ENCODE data around the gene SULT2B1. TPM values are rescaled to one million over a fixed set of nuclear protein-coding genes. Genes with fewer than 3 reads are reported as not detected.

Gene SULT2B1
- total and polyA plus RNA-seq, 2 of the 4 experiments (the other 2 are of a cell fraction) = 0.09 TPM; not detected in 1

GRCh38 chr19:48603850-48604249, 51.9 kb downstream of the SULT2B1 start:
- Histone ChIP-seq H3K4me2 (ENCODE audit: low read depth, low read length) (no peak overlapping the region), H4K91ac (ENCODE audit: insufficient read depth, low read depth, low read length) (no peak overlapping the region), H3K9ac (ENCODE audit: low read depth, low read length) (no peak overlapping the region), H4K5ac (ENCODE audit: low read depth, low read length) (no peak overlapping the region), H2BK20ac (ENCODE audit: low read depth, low read length) (no peak overlapping the region), H3K36me3 (ENCODE audit: control insufficient read depth, insufficient read depth, low read length) (no peaks in the 10 kb centered on the region), H4K8ac (ENCODE audit: low read depth in 2 of 2, low read length in 2 of 2) (no peak overlapping the region), H2BK5ac (ENCODE audit: low read depth, low read length, poor library complexity, severe bottlenecking) (no peak overlapping the region), H3K4ac (ENCODE audit: low read depth, low read length) (no peak overlapping the region), H3K9me3 (ENCODE audit: control insufficient read depth, insufficient read depth, low read length) (no peaks in the 10 kb centered on the region), H3K56ac (ENCODE audit: extremely low read depth, insufficient read depth, low read length) (no peak overlapping the region), H3K79me1 (ENCODE audit: low read depth in 1 of 2, low read length in 2 of 2) (no peaks in the 10 kb centered on the region), H3K18ac (ENCODE audit: low read depth, low read length) (no peak overlapping the region), H2AK5ac (ENCODE audit: low read depth, low read length) (no peak overlapping the region), H2AK9ac (replicated peaks; ENCODE audit: low read depth, low read length, poor library complexity) (no peak overlapping the region), H3K14ac (replicated peaks; ENCODE audit: low read depth, low read length) (no peak overlapping the region), H3K27ac (ENCODE audit: insufficient read depth, low read length) (no peak overlapping the region), H3K9me1 (ENCODE audit: insufficient read depth, low read length) (no peaks in the 10 kb centered on the region), H3K27me3 (ENCODE audit: control insufficient read depth, insufficient read depth, low read length) (peaks cover 8% of the 10 kb centered on the region; the same call in 1 of the 2 replicates), H3K4me1 (ENCODE audit: control insufficient read depth, insufficient read depth, low read length) (no peaks in the 10 kb centered on the region), H4K20me1 (ENCODE audit: insufficient read depth, low read length) (no peaks in the 10 kb centered on the region), H2BK120ac (ENCODE audit: low read depth, low read length) (no peak overlapping the region), H3K4me3 (ENCODE audit: insufficient read depth, low read depth, low read length) (no peak overlapping the region), H3K23ac (ENCODE audit: low read depth, low read length) (no peak overlapping the region), H2AFZ (replicated peaks; ENCODE audit: low read length, poor library complexity) (no peak overlapping the region), H2BK15ac (ENCODE audit: low read depth, low read length) (no peak overlapping the region)
- ATAC-seq (ENCODE audit: low read depth) = no peak
- dilution Hi-C loops (cut with HindIII; ENCODE audit: low sequenced_read_pairs, unreplicated experiment) (no loop called here), intact Hi-C loops (cut with micrococcal nuclease) (no loop called here), in situ Hi-C loops (cut with MboI; ENCODE audit: low sequenced_read_pairs) (no loop called here)
- ChIA-PET POLR2A (ENCODE audit: unreplicated experiment) (no interaction called here), CTCF (interaction anchor here (0.6 kb wide), 1 partner anchor 93 kb away, joined by 3 read pairs; no protein-coding TSS in a partner anchor)
- no peak for TF ChIP-seq USF2 (IDR thresholded peaks at IDR 0.05; ENCODE audit: low read depth, low read length)
- no peak for TF ChIP-seq FOS (IDR thresholded peaks at IDR 0.05; ENCODE audit: low read depth, low read length)
- TF ChIP-seq BHLHE40 (IDR thresholded peaks at IDR 0.05; ENCODE audit: low read depth, low read length) = no peak
- no peak for TF ChIP-seq MAZ (IDR thresholded peaks at IDR 0.05; ENCODE audit: borderline replicate concordance, low read depth, low read length)
- no peak for TF ChIP-seq RFX5 (IDR thresholded peaks at IDR 0.05; ENCODE audit: low read depth, low read length)
- TF ChIP-seq POLR2A (IDR thresholded peaks at IDR 0.05; ENCODE audit: low read depth, low read length) = no peak
- no peak for TF ChIP-seq RCOR1 (IDR thresholded peaks at IDR 0.05; ENCODE audit: insufficient replicate concordance, low read length)
- no peak for TF ChIP-seq ELK1 (IDR thresholded peaks at IDR 0.05; ENCODE audit: borderline replicate concordance, low read depth, low read length)
- TF ChIP-seq NFE2L2 (IDR thresholded peaks at IDR 0.05; ENCODE audit: low read depth, low read length) = no peak
- TF ChIP-seq RAD21 (IDR thresholded peaks at IDR 0.05; ENCODE audit: low read length) = no peak
- WGBS, 2 experiments (ENCODE audit: extremely low coverage in 2 of 2, insufficient read length in 1 of 2) = no CpG with 5 or more reads among the region's 9 CpGs
- DNase-seq = no peak
- no TSS peak for BruUV-seq (replicated peaks)
